ENCODE data around the gene SLC1A4. TPM values are rescaled to one million over a fixed set of nuclear protein-coding genes. Genes with fewer than 3 reads are reported as not detected.

Gene SLC1A4
- total and polyA plus RNA-seq, 8 donors = 1.3 to 30.1 (median 6.4) TPM

DNA sequence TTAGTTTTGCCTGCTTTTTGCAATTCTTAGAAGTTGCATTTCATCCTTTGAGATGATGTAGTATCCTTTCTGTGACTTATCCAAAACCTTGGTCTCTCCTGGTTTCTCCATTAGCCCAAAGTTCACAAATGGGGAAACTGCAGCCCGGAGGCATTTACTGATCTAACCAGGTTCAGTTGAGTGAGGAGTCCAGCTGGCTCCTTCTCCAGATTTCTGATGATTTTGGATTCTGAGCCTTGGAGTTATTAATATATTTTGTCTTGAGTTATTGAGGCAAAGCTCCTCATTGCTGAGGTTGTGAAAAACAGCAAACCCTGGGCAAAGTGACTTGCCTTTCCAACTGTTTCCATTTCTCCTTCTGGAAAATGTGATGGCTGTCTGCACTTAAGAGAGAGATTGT lies 1.7 kb downstream of the SLC1A4 start:
- H3K4me3 ChIP-seq = peak overlapping the region; percentile 75 to 87 (median 84)
- peaks cover 21 to 53% (median 35%) of the 10 kb centered on the region in 4 donors for H3K4me1 ChIP-seq
- intact Hi-C loops (cut with DNase I; ENCODE audit: low total_unique reads) = no loop called here
- WGBS, 5 donors = 50 to 76% (median 75%) methylated on average over 1 of the region's 1 CpG
- H3K9me3 ChIP-seq = no peaks in the 10 kb centered on the region
- TF ChIP-seq, protein P1, sequence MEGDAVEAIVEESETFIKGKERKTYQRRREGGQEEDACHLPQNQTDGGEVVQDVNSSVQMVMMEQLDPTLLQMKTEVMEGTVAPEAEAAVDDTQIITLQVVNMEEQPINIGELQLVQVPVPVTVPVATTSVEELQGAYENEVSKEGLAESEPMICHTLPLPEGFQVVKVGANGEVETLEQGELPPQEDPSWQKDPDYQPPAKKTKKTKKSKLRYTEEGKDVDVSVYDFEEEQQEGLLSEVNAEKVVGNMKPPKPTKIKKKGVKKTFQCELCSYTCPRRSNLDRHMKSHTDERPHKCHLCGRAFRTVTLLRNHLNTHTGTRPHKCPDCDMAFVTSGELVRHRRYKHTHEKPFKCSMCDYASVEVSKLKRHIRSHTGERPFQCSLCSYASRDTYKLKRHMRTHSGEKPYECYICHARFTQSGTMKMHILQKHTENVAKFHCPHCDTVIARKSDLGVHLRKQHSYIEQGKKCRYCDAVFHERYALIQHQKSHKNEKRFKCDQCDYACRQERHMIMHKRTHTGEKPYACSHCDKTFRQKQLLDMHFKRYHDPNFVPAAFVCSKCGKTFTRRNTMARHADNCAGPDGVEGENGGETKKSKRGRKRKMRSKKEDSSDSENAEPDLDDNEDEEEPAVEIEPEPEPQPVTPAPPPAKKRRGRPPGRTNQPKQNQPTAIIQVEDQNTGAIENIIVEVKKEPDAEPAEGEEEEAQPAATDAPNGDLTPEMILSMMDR (IDR thresholded peaks at IDR 0.05) = no peak
- TF ChIP-seq EP300 (IDR thresholded peaks at IDR 0.05) (no peak), POLR2A (IDR thresholded peaks at IDR 0.05) (no peak), POLR2AphosphoS5 (IDR thresholded peaks at IDR 0.05) (no peak)
- no peaks in the 10 kb centered on the region for H3K27me3 ChIP-seq
- no peak for DNase-seq
- no peak overlapping the region for H3K27ac ChIP-seq
- no peaks in the 10 kb centered on the region for H3K36me3 ChIP-seq

DNA sequence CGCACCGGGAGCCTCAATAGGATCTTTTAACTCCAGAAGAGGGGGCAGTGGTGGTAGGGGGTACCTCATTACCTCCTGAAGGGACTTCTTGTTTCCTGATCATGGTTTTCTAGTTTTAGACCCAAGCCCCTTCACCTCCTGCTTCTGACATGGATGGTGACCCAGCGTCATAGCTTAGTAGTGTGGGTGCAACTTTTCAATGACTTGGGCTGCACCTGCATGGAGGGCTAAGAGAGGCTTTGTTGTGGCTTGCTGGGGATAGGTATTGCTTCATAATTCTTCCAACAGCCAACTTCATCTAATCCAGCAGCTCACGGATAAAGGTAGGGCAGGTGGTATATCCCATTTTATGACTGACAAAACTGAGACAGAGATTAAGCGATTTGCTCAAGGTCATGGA lies 3.0 kb downstream of the SLC1A4 start:
- Histone ChIP-seq H3K4me3 (peak overlapping the region in 1 of 4 donors; percentile 4), H3K36me3 (no peaks in the 10 kb centered on the region), H3K27ac (no peak overlapping the region), H3K9me3 (no peaks in the 10 kb centered on the region), H3K4me1 (peaks cover 21 to 47% (median 31%) of the 10 kb centered on the region in 4 donors), H3K27me3 (no peaks in the 10 kb centered on the region)
- TF ChIP-seq POLR2A (IDR thresholded peaks at IDR 0.05) (no peak), EP300 (IDR thresholded peaks at IDR 0.05) (no peak), POLR2AphosphoS5 (IDR thresholded peaks at IDR 0.05) (no peak)
- TF ChIP-seq, protein P1 (IDR thresholded peaks at IDR 0.05) = no peak
- 86 to 95% (median 94%) methylated on average over 5 of the region's 5 CpGs for WGBS, 5 donors
- intact Hi-C loops (cut with DNase I; ENCODE audit: low total_unique reads) = no loop called here
- no peak for DNase-seq

DNA sequence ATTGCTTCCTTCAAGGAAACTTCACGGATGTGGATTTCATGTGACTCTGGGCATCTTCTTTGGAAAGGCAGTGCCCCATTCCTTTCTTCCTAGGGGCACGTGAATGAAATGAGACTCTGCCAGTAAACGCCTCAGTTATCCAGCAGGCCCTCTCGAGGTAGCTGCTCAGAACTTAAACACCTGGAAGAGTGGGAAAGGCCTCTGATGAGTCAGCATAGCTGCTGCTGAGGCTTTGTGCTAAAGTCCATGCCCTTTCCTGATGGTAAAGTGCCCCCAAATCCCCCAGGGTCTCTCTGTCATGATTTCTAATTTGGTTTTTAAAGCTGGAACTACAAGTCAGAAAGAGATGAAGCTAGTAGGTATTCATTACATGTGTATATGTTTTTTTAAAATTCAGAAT lies 3.8 kb downstream of the SLC1A4 start:
- intact Hi-C loops (cut with DNase I; ENCODE audit: low total_unique reads) = no loop called here
- Histone ChIP-seq H3K27me3 (no peaks in the 10 kb centered on the region), H3K9me3 (no peaks in the 10 kb centered on the region), H3K4me3 (peak overlapping the region in 1 of 4 donors; percentile 4), H3K36me3 (no peaks in the 10 kb centered on the region), H3K4me1 (peaks cover 16 to 40% (median 28%) of the 10 kb centered on the region in 4 donors), H3K27ac (no peak overlapping the region)
- WGBS, 5 donors = 63 to 84% (median 68%) methylated on average over 4 of the region's 4 CpGs
- TF ChIP-seq EP300 (IDR thresholded peaks at IDR 0.05) (no peak), POLR2A (IDR thresholded peaks at IDR 0.05) (no peak), POLR2AphosphoS5 (IDR thresholded peaks at IDR 0.05) (no peak)
- TF ChIP-seq, protein P1 (IDR thresholded peaks at IDR 0.05) = no peak
- no peak for DNase-seq

DNA sequence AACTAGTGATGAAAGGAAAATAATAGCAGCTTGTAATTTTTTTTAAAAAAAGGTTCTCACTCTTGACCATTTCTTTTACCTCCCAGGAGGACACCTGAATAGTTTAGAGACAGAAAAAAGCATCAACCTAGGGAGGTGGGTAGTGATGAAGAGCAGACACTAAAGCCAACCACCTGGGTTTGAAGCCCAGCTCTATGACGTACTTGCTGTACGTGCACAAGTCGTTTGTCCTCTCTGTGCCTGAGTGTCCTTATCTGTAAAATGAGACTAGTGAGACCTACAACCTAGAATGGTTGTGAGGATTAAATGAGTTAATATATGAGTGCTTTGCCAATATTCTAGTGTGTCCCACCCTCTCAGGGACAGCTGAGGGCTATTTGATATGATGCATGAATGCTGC lies 5.8 kb downstream of the SLC1A4 start:
- TF ChIP-seq, protein P1 (IDR thresholded peaks at IDR 0.05) = no peak
- no peak for TF ChIP-seq EP300 (IDR thresholded peaks at IDR 0.05)
- no peak for TF ChIP-seq POLR2A (IDR thresholded peaks at IDR 0.05)
- TF ChIP-seq POLR2AphosphoS5 (IDR thresholded peaks at IDR 0.05) = no peak
- intact Hi-C loops (cut with DNase I; ENCODE audit: low total_unique reads) = no loop called here
- no peak for DNase-seq

More for the DNA sequence above, 5.8 kb downstream of the SLC1A4 start:
- no peaks in the 10 kb centered on the region for H3K27me3 ChIP-seq
- H3K36me3 ChIP-seq = no peaks in the 10 kb centered on the region
- no peak overlapping the region for H3K27ac ChIP-seq
- no peak overlapping the region for H3K4me3 ChIP-seq
- H3K9me3 ChIP-seq = no peaks in the 10 kb centered on the region
- peaks cover 10 to 51% (median 32%) of the 10 kb centered on the region in 4 donors for H3K4me1 ChIP-seq
- 70 to 82% (median 77%) methylated on average over 3 of the region's 3 CpGs for WGBS, 5 donors
